ENCODE measurements around the gene IFI30.
"Not testable (repeated sequence)": the region's sequence is repeated elsewhere in the genome, so short reads cannot be mapped to it uniquely, and the experiment has no call there.

Gene IFI30

DNA sequence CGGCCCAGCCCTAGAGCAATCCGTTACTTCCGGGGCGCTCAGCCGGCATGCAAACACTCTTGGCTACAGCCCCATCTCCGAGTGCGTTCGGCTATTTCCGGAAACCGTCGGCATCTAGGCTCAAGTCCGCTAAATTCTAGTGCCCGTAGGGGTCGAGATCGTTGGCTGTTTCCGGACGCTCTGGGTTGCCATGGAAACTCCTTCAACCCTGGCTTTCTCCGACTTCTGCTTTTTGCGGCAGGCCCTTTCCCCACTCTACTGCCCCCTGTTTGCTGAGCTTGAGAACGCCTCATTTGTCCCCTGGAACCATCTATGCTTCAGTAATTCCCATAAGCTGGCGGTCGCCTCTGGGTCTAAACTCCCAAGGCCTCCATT is 21.2 kb upstream of the IFI30 start:
- Histone ChIP-seq H3K9me3 (ENCODE audit: control insufficient read depth, low read length) (no peaks in the 10 kb centered on the region), H3K4me3 (ENCODE audit: insufficient read depth, low read depth, low read length, poor library complexity, severe bottlenecking) (peak overlapping the region; percentile 63), H3K36me3 (ENCODE audit: control insufficient read depth, insufficient read depth, low read length) (peaks cover 3% of the 10 kb centered on the region), H3K4me1 (ENCODE audit: control insufficient read depth, insufficient read depth, low read length, poor library complexity, severe bottlenecking) (peaks cover 21% of the 10 kb centered on the region), H3K27me3 (replicated peaks; ENCODE audit: control insufficient read depth, insufficient read depth, low read length, poor library complexity, severe bottlenecking) (no peaks in the 10 kb centered on the region), H3K27ac (ENCODE audit: insufficient read depth, low read length, poor library complexity, severe bottlenecking) (peak overlapping the region; percentile 83)
- peak; percentile 91 to 97 (median 93) for DNase-seq

DNA sequence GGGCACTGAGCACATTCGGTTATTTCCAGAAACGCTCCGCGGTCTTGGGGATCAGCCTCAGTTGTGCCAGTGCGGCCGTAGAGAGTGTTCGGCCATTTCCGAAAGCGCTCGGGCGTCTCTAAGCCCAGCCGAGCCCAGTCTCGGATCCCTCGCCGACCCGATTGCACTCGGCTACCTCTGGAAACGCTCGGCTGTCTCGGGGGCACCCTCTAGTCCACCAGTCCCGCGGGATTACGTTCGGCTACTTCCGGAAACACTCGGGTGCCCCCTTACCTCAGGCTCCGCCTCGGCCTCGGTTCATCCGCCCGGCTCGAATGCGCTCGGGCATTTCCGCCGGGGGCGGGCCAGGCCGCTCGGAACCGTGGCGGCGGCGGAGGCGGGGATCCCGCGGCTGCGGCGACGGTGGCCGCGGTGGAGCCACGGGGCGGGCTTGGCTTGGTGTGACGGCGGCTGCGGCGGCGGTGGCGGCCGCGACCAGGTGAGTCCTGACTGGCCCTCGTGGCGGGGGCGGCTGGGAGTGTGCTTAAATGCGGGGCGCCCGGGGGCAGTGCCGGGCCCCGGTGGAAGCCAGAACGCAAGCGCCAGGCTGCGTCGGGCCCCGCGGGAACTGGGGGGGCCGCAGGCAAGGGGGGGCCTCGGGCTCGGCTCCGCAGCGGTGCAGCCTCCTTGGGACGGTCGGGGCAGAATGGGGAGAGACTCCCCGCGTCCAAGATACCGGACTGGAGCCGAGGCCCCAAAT is 20.6 kb upstream of the IFI30 start, which contains the start of gene PIK3R2:
PIK3R2 (plus strand) TSS at position 347 of the 739 bp plus-strand sequence. CDS start 2,717 bp downstream, outside the sequence.
- peak; percentile 97 to 100 (median 99) for DNase-seq

GRCh38 chr19:18153556-18154134 is 20.0 kb upstream of the IFI30 start:
- DNase-seq: peak in 1 of 3 donors; percentile 31
- Histone ChIP-seq H3K4me1 (ENCODE audit: control insufficient read depth, insufficient read depth, low read length, poor library complexity, severe bottlenecking) (peaks cover 21% of the 10 kb centered on the region), H3K27me3 (replicated peaks; ENCODE audit: control insufficient read depth, insufficient read depth, low read length, poor library complexity, severe bottlenecking) (no peaks in the 10 kb centered on the region), H3K9me3 (ENCODE audit: control insufficient read depth, low read length) (no peaks in the 10 kb centered on the region), H3K4me3 (ENCODE audit: insufficient read depth, low read depth, low read length, poor library complexity, severe bottlenecking) (peak overlapping the region; percentile 83), H3K27ac (ENCODE audit: insufficient read depth, low read length, poor library complexity, severe bottlenecking) (peak overlapping the region; percentile 83), H3K36me3 (ENCODE audit: control insufficient read depth, insufficient read depth, low read length) (no peaks in the 10 kb centered on the region)

More for the DNA sequence above, 20.6 kb upstream of the IFI30 start, which contains the start of gene PIK3R2:
- Histone ChIP-seq H3K4me3 (ENCODE audit: insufficient read depth, low read depth, low read length, poor library complexity, severe bottlenecking) (peak within 1 kb of the TSS; percentile 83), H3K4me1 (ENCODE audit: control insufficient read depth, insufficient read depth, low read length, poor library complexity, severe bottlenecking) (peaks cover 21% of the 10 kb centered on the region), H3K36me3 (ENCODE audit: control insufficient read depth, insufficient read depth, low read length) (no peaks in the 10 kb centered on the region), H3K27me3 (replicated peaks; ENCODE audit: control insufficient read depth, insufficient read depth, low read length, poor library complexity, severe bottlenecking) (no peaks in the 10 kb centered on the region), H3K9me3 (ENCODE audit: control insufficient read depth, low read length) (no peaks in the 10 kb centered on the region), H3K27ac (ENCODE audit: insufficient read depth, low read length, poor library complexity, severe bottlenecking) (peak within 1 kb of the TSS; percentile 83)

DNA sequence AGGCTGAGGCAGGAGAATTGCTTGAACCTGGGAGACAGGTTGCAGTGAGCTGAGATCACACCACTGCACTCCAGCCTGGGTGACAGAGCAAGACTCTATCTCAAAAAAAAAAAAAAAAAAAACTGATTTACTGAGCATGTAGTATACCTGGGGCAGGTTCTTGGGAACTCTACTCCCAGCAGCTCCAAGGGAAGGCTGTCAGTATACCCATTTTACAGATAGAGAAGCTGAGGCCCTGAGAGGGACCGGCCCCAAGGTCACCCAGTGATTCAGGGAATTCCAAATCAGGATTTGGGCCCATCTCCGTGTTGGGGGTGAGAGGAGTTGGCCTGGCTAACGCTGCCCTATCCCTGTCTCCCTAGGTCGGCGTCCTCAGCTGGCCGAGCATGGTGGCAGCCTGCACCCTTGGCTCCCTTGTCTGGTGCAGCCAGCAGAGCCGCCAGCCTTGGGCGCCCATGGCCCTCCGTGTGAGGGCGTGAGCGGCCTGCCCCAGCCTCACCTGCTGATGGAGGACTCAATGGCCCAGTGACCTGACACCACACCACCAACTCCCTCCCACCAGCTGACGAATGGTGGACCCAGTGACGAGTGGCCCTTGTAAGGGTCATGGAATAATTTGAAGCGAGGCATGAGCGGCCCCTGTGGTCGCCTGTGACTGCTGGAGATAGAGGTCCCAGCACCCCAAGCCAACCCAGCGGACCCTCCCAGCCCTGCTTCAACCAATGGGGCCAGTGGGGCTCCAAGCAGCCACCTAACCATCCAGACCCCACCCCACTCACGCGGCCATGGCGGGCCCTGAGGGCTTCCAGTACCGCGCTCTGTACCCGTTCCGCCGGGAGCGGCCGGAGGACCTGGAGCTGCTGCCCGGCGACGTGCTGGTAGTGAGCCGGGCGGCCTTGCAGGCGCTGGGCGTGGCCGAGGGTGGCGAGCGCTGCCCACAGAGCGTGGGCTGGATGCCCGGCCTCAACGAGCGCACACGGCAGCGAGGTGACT is 18.2 kb upstream of the IFI30 start:
- Histone ChIP-seq H3K9me3 (ENCODE audit: control insufficient read depth, low read length) (no peaks in the 10 kb centered on the region), H3K27ac (ENCODE audit: insufficient read depth, low read length, poor library complexity, severe bottlenecking) (no peak overlapping the region), H3K27me3 (replicated peaks; ENCODE audit: control insufficient read depth, insufficient read depth, low read length, poor library complexity, severe bottlenecking) (no peaks in the 10 kb centered on the region), H3K36me3 (ENCODE audit: control insufficient read depth, insufficient read depth, low read length) (no peaks in the 10 kb centered on the region), H3K4me3 (ENCODE audit: insufficient read depth, low read depth, low read length, poor library complexity, severe bottlenecking) (no peak overlapping the region), H3K4me1 (ENCODE audit: control insufficient read depth, insufficient read depth, low read length, poor library complexity, severe bottlenecking) (peaks cover 21% of the 10 kb centered on the region)
- DNase-seq: no peak

DNA sequence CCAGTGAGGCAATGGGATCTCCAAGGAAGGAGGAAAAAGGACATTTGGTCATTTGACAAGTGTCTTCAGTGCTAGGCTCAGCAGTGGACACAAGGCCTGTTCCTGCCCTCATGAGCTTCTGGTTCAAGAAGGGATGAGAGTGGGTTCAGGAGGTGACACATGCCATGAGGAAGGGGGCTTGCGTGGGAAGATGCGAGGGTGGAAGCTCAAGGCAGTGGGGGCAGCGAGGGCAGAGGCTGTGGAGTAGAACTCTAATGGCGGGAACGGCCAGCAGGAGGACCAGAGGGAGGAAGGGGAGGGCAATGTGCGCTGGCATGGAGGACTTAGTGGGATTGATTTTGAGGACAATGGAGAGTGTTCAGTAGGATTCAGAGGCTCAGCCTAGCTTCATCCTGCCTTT is 17.3 kb upstream of the IFI30 start:
- Histone ChIP-seq H3K4me3 (ENCODE audit: insufficient read depth, low read depth, low read length, poor library complexity, severe bottlenecking) (no peak overlapping the region), H3K36me3 (ENCODE audit: control insufficient read depth, insufficient read depth, low read length) (no peaks in the 10 kb centered on the region), H3K4me1 (ENCODE audit: control insufficient read depth, insufficient read depth, low read length, poor library complexity, severe bottlenecking) (peaks cover 25% of the 10 kb centered on the region), H3K27ac (ENCODE audit: insufficient read depth, low read length, poor library complexity, severe bottlenecking) (no peak overlapping the region), H3K9me3 (ENCODE audit: control insufficient read depth, low read length) (no peaks in the 10 kb centered on the region), H3K27me3 (replicated peaks; ENCODE audit: control insufficient read depth, insufficient read depth, low read length, poor library complexity, severe bottlenecking) (no peaks in the 10 kb centered on the region)
- DNase-seq: no peak

DNA sequence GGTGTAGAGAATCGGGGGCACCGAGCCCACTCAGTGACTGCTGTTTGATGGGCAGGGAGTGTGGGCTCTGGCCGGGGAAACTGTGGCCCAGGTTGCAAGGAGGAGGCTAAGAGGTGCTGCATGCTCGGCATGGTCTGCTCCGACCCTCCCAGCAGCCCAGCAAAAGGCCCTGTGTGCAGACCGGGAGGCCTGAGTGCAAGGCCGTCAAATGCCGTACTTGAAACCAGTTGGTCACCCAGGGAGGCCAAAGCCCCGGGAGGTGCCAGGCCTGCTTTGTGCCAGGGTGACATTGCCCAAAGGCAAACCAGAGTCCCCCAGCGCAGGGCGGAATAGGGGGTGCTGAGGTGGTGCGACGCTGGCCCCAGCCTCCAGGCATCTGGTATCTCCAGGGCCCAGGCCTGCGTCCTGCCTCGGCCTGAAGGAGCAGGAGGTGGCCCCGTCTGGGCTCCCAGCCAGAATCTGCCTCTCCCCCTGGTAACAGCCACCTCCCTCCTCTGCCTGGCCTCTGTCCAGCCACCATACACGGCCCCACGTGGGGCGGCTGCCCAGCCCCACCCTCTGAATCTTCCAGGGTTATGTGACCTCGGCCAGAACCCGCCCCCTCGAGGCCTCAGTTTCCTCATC is 16.7 kb upstream of the IFI30 start:
- Histone ChIP-seq H3K9me3 (ENCODE audit: control insufficient read depth, low read length) (no peaks in the 10 kb centered on the region), H3K27me3 (replicated peaks; ENCODE audit: control insufficient read depth, insufficient read depth, low read length, poor library complexity, severe bottlenecking) (no peaks in the 10 kb centered on the region), H3K4me1 (ENCODE audit: control insufficient read depth, insufficient read depth, low read length, poor library complexity, severe bottlenecking) (peaks cover 18% of the 10 kb centered on the region), H3K36me3 (ENCODE audit: control insufficient read depth, insufficient read depth, low read length) (no peaks in the 10 kb centered on the region), H3K27ac (ENCODE audit: insufficient read depth, low read length, poor library complexity, severe bottlenecking) (no peak overlapping the region), H3K4me3 (ENCODE audit: insufficient read depth, low read depth, low read length, poor library complexity, severe bottlenecking) (no peak overlapping the region)
- DNase-seq: no peak

GRCh38 chr19:18157465-18158063 is 16.0 kb upstream of the IFI30 start:
- Histone ChIP-seq H3K4me1 (ENCODE audit: control insufficient read depth, insufficient read depth, low read length, poor library complexity, severe bottlenecking) (peaks cover 18% of the 10 kb centered on the region), H3K27ac (ENCODE audit: insufficient read depth, low read length, poor library complexity, severe bottlenecking) (no peak overlapping the region), H3K4me3 (ENCODE audit: insufficient read depth, low read depth, low read length, poor library complexity, severe bottlenecking) (no peak overlapping the region), H3K9me3 (ENCODE audit: control insufficient read depth, low read length) (no peaks in the 10 kb centered on the region), H3K36me3 (ENCODE audit: control insufficient read depth, insufficient read depth, low read length) (no peaks in the 10 kb centered on the region), H3K27me3 (replicated peaks; ENCODE audit: control insufficient read depth, insufficient read depth, low read length, poor library complexity, severe bottlenecking) (no peaks in the 10 kb centered on the region)
- DNase-seq: no peak

- Histone ChIP-seq H3K27me3 (replicated peaks; ENCODE audit: control insufficient read depth, insufficient read depth, low read length, poor library complexity, severe bottlenecking) (no peaks in the 10 kb centered on the region), H3K4me3 (ENCODE audit: insufficient read depth, low read depth, low read length, poor library complexity, severe bottlenecking) (no peak overlapping the region), H3K36me3 (ENCODE audit: control insufficient read depth, insufficient read depth, low read length) (peaks cover 7% of the 10 kb centered on the region), H3K27ac (ENCODE audit: insufficient read depth, low read length, poor library complexity, severe bottlenecking) (no peak overlapping the region), H3K4me1 (ENCODE audit: control insufficient read depth, insufficient read depth, low read length, poor library complexity, severe bottlenecking) (peaks cover 15% of the 10 kb centered on the region), H3K9me3 (ENCODE audit: control insufficient read depth, low read length) (no peaks in the 10 kb centered on the region)
- no peak for DNase-seq
Observed at GRCh38 chr19:18158467-18158866, 15.1 kb upstream of the IFI30 start.

- DNase-seq; H3K27me3 ChIP-seq (replicated peaks; ENCODE audit: control insufficient read depth, insufficient read depth, low read length, poor library complexity, severe bottlenecking); H3K4me1 ChIP-seq (ENCODE audit: control insufficient read depth, insufficient read depth, low read length, poor library complexity, severe bottlenecking); H3K4me3 ChIP-seq (ENCODE audit: insufficient read depth, low read depth, low read length, poor library complexity, severe bottlenecking); H3K27ac ChIP-seq (ENCODE audit: insufficient read depth, low read length, poor library complexity, severe bottlenecking); H3K36me3 ChIP-seq (ENCODE audit: control insufficient read depth, insufficient read depth, low read length); H3K9me3 ChIP-seq (ENCODE audit: control insufficient read depth, low read length): not testable (repeated sequence)
Observed at GRCh38 chr19:18159059-18159616, 14.5 kb upstream of the IFI30 start.
